ENCODE results near the gene SCUBE2.

GRCh38 chr11:9091044-9091922, at the start of gene SCUBE2:
- TF ChIP-seq POLR2A (IDR thresholded peaks at IDR 0.05) (no peak), CTCF (IDR thresholded peaks at IDR 0.05) (no peak)
